Large intestine (tissue), 12 donors: ENCODE data around the gene KRTAP5-5. TPM values are rescaled to one million over a fixed set of nuclear protein-coding genes. Genes with fewer than 3 reads are reported as not detected.
"Not testable (repeated sequence)": the region's sequence is repeated elsewhere in the genome, so short reads cannot be mapped to it uniquely, and the experiment has no call there.

Experiments
- DNase-seq, 2 donors: peaks; one replicate each; pipeline versions ENCODE4 v3.0.0 to v3.0.0-alpha.2; 2013
- H3K27ac ChIP-seq: one replicate; pipeline ENCODE4 v1.5.1; 2013; ENCODE audit warnings: low read length
- H3K27me3 ChIP-seq: 2 replicates; pipeline ENCODE4 v1.6.1; 2013; ENCODE audit warnings: low read length; ENCODE audit not compliant: control insufficient read depth, insufficient read depth
- H3K36me3 ChIP-seq: 2 replicates; pipeline ENCODE4 v1.6.1; 2013; ENCODE audit warnings: low read length; ENCODE audit not compliant: control insufficient read depth, insufficient read depth
- H3K4me1 ChIP-seq: one replicate; pipeline ENCODE4 v1.6.1; 2013; ENCODE audit warnings: low read length; ENCODE audit not compliant: control insufficient read depth, insufficient read depth
- H3K4me3 ChIP-seq: one replicate; pipeline ENCODE4 v1.5.1; 2013; ENCODE audit warnings: low read length
- H3K9me3 ChIP-seq: one replicate; pipeline ENCODE4 v1.6.1; 2013; ENCODE audit warnings: mild to moderate bottlenecking, low read depth, low read length, moderate library complexity; ENCODE audit not compliant: control insufficient read depth
- WGBS: methylation state at CpG from one replicate; pipeline ENCODE4 v1.1.5; 2013; ENCODE audit warnings: low lambda C conversion rate; ENCODE audit not compliant: insufficient coverage; 5-methylcytosine and 5-hydroxymethylcytosine counted together
- long read RNA-seq, 11 donors: transcript quantifications; one replicate each; lab custom pipeline, GENCODE V29; 2026
- polyA plus RNA-seq: library from polyadenylated mRNA; unstranded; fragments of 120-200 nt; gene quantifications from one replicate; pipeline ENCODE4 v1.2.1, GENCODE V29; 2013

The KRTAP5-5 gene
- polyA plus RNA-seq, result 0.18 TPM
- long read RNA-seq, donor 1, result 0 reads
- long read RNA-seq, donor 2, result 0 reads
- long read RNA-seq, donor 3, result 0 reads
- long read RNA-seq, donor 4, result 0 reads
- long read RNA-seq, donor 5, result 0 reads
- long read RNA-seq, donor 6, partial matches to known transcripts, result 0 of 1 reads
- long read RNA-seq, donor 6, other reads (novel, unspliced or antisense), result 0 of 1 reads
- long read RNA-seq, donor 7, result 0 reads
- long read RNA-seq, donor 8, result 0 reads
- long read RNA-seq, donor 9, result 0 reads
- long read RNA-seq, donor 10, result 0 reads
- long read RNA-seq, donor 11, result 0 reads

GRCh38 chr11:1629326-1630185, at the start of gene KRTAP5-5:
Gene KRTAP5-5, plus strand, starts transcription at chr11:1629775. Its CDS starts 66 bp downstream, at chr11:1629841.
- Histone ChIP-seq H3K36me3 (no peaks in the 10 kb centered on the region), H3K9me3 (no peaks in the 10 kb centered on the region), H3K27ac (no peak within 1 kb of the TSS), H3K27me3 (peaks cover 22% of the 10 kb centered on the region), H3K4me3 (no peak within 1 kb of the TSS), H3K4me1 (no peaks in the 10 kb centered on the region)
- DNase-seq, result no peak
- WGBS, result 89% methylated on average over 3 of the region's 26 CpGs

GRCh38 chr11:1581976-1582375, 47.6 kb upstream of the KRTAP5-5 start:
- no CpG with 5 or more reads among the region's 9 CpGs for WGBS
- Histone ChIP-seq H3K9me3 (peaks cover 8% of the 10 kb centered on the region), H3K36me3 (no peaks in the 10 kb centered on the region), H3K4me3 (no peak overlapping the region), H3K27ac (no peak overlapping the region), H3K4me1 (no peaks in the 10 kb centered on the region), H3K27me3 (no peaks in the 10 kb centered on the region)
- DNase-seq, result no peak

GRCh38 chr11:1582909-1583308, 46.7 kb upstream of the KRTAP5-5 start:
- H3K9me3 ChIP-seq, H3K27ac ChIP-seq, H3K27me3 ChIP-seq, DNase-seq, H3K4me3 ChIP-seq, H3K4me1 ChIP-seq, H3K36me3 ChIP-seq: not testable (repeated sequence)
- 80% methylated on average over 2 of the region's 2 CpGs for WGBS

GRCh38 chr11:1584661-1585370, 44.8 kb upstream of the KRTAP5-5 start, which contains the start of gene KRTAP5-1:
Gene KRTAP5-1, minus strand, starts transcription at chr11:1585283. Its CDS starts 34 bp downstream, at chr11:1585249.
- not testable (repeated sequence) for H3K4me1 ChIP-seq, H3K27me3 ChIP-seq, H3K9me3 ChIP-seq, H3K36me3 ChIP-seq, DNase-seq, H3K4me3 ChIP-seq, H3K27ac ChIP-seq
- no CpG with 5 or more reads among the region's 9 CpGs for WGBS

- 100% methylated on average over 2 of the region's 2 CpGs for WGBS
- Histone ChIP-seq H3K27ac (no peak overlapping the region), H3K4me1 (no peaks in the 10 kb centered on the region), H3K36me3 (no peaks in the 10 kb centered on the region), H3K9me3 (no peaks in the 10 kb centered on the region), H3K27me3 (no peaks in the 10 kb centered on the region), H3K4me3 (no peak overlapping the region)
- DNase-seq, result no peak
Measured at GRCh38 chr11:1586699-1587098, 42.9 kb upstream of the KRTAP5-5 start.

GRCh38 chr11:1589191-1589963, 40.2 kb upstream of the KRTAP5-5 start:
- not testable (repeated sequence) for DNase-seq, H3K4me1 ChIP-seq, H3K27me3 ChIP-seq, H3K9me3 ChIP-seq, H3K4me3 ChIP-seq, H3K36me3 ChIP-seq, H3K27ac ChIP-seq
- WGBS, result 30% methylated on average over 2 of the region's 10 CpGs

GRCh38 chr11:1589996-1590395, 39.6 kb upstream of the KRTAP5-5 start:
- Histone ChIP-seq H3K27ac (no peak overlapping the region), H3K36me3 (no peaks in the 10 kb centered on the region), H3K9me3 (no peaks in the 10 kb centered on the region), H3K27me3 (no peaks in the 10 kb centered on the region), H3K4me1 (no peaks in the 10 kb centered on the region), H3K4me3 (no peak overlapping the region)
- no peak for DNase-seq
- no CpG with 5 or more reads among the region's 6 CpGs for WGBS

- Histone ChIP-seq H3K4me3 (no peak overlapping the region), H3K36me3 (no peaks in the 10 kb centered on the region), H3K4me1 (peaks cover 3% of the 10 kb centered on the region), H3K9me3 (no peaks in the 10 kb centered on the region), H3K27me3 (no peaks in the 10 kb centered on the region), H3K27ac (no peak overlapping the region)
- WGBS, result no CpG with 5 or more reads among the region's 9 CpGs
- no peak for DNase-seq
Measured at GRCh38 chr11:1592628-1593027, 36.9 kb upstream of the KRTAP5-5 start.

- not testable (repeated sequence) for H3K4me1 ChIP-seq, H3K4me3 ChIP-seq, DNase-seq, H3K9me3 ChIP-seq, H3K36me3 ChIP-seq, H3K27ac ChIP-seq, H3K27me3 ChIP-seq
- WGBS, result 40% methylated on average over 1 of the region's 11 CpGs
Measured at GRCh38 chr11:1595994-1596575, 33.5 kb upstream of the KRTAP5-5 start.
